Kidney (tissue), 14 donors: ENCODE results near the gene RBBP6. TPM values are rescaled to one million over a fixed set of nuclear protein-coding genes. Genes with fewer than 3 reads are reported as not detected.

Experiments used
- DNase-seq, 5 donors: peaks; one replicate each; pipeline ENCODE4 v3.0.0-alpha.2; 2013 to 2020
- FAIRE-seq: peaks from 2 replicates; lab custom pipeline; 2012; peaks lifted over from hg19 to GRCh38; lab: Jason Lieb, UNC
- H3K27ac ChIP-seq, 2 donors: one replicate each; pipeline ENCODE4 v1.7.0; 2013; ENCODE audit warnings: low read depth in 2 of 2, low read length in 2 of 2, inconsistent platforms in 1 of 2
- H3K27me3 ChIP-seq: one replicate; pipeline ENCODE4 v1.7.1; 2013; ENCODE audit warnings: low read length, inconsistent platforms; ENCODE audit not compliant: control insufficient read depth, insufficient read depth
- H3K36me3 ChIP-seq, 3 donors: one replicate each; pipeline versions ENCODE4 v1.7.0 to v1.7.1; 2013; ENCODE audit warnings: low read length in 3 of 3, control low read depth in 1 of 3, inconsistent platforms in 1 of 3; ENCODE audit not compliant: insufficient read depth in 3 of 3, control insufficient read depth in 2 of 3
- H3K4me1 ChIP-seq, 3 donors: one replicate each; pipeline versions ENCODE4 v1.7.0 to v1.7.1; 2013; ENCODE audit warnings: low read length in 3 of 3, inconsistent platforms in 1 of 3, low read depth in 1 of 3; ENCODE audit not compliant: control insufficient read depth in 2 of 3, insufficient read depth in 2 of 3
- H3K4me3 ChIP-seq, 3 donors: one replicate each; pipeline versions ENCODE4 v1.7.0 to v1.8.1; 2013; ENCODE audit warnings: low read length in 3 of 3, control low read depth in 1 of 3, inconsistent platforms in 1 of 3
- H3K9ac ChIP-seq, 3 donors: one replicate each; pipeline versions ENCODE4 v1.7.0 to v1.7.1; 2013; ENCODE audit warnings: low read length in 3 of 3, control low read depth in 1 of 3, inconsistent platforms in 1 of 3
- H3K9me3 ChIP-seq, 3 donors: one replicate each; pipeline versions ENCODE4 v1.7.0 to v1.7.1; 2013; ENCODE audit warnings: low read length in 3 of 3, control low read depth in 1 of 3, inconsistent platforms in 1 of 3; ENCODE audit not compliant: control insufficient read depth in 2 of 3, insufficient read depth in 1 of 3
- intact Hi-C: fragments of 100-400 bp; cut with DNase I; formaldehyde crosslinking; loops from one replicate; pipeline ENCODE4 v1.11.1; 2022
- polyA plus RNA-seq: library from polyadenylated mRNA; stranded (reverse); fragments of 350-450 nt; fragmentation: Illumina TruSeq; extraction: RNeasy Lipid Tissue Mini Kit (QIAGEN cat#74804); gene quantifications from one replicate; pipeline ENCODE4 v1.2.3, GENCODE V29; 2014; ENCODE audit warnings: low read depth, low replicate concordance; ENCODE audit not compliant: insufficient read depth
- total RNA-seq: library from RNA; stranded (reverse); fragmentation: NEBNext Ultra II Directional; extraction: Animal tissue kit (Norgen Biotek cat#: 25700); gene quantifications from one replicate; pipeline ENCODE4 v1.2.1, GENCODE V29; 2021
- TF ChIP-seq, protein P1 (sequence below): IDR thresholded peaks from 3 replicates; pipeline ENCODE4 v1.5.1; 2012; ENCODE audit warnings: mild to moderate bottlenecking, moderate library complexity, borderline replicate concordance; ENCODE audit not compliant: insufficient read depth; ENCODE audit errors: extremely low read depth
- donor health status: control.
- donor health status: control.
- donor health status: control.
- donor health status: control.
- donor health status: control.
- donor health status: DM: yes; HTN: yes; CAD: no.
- donor health status: Normal renal cell carcinoma (clear cell type).

RBBP6 gene
- total and polyA plus RNA-seq, 2 donors from 2014 or later: 22.8 to 51.3 TPM

DNA sequence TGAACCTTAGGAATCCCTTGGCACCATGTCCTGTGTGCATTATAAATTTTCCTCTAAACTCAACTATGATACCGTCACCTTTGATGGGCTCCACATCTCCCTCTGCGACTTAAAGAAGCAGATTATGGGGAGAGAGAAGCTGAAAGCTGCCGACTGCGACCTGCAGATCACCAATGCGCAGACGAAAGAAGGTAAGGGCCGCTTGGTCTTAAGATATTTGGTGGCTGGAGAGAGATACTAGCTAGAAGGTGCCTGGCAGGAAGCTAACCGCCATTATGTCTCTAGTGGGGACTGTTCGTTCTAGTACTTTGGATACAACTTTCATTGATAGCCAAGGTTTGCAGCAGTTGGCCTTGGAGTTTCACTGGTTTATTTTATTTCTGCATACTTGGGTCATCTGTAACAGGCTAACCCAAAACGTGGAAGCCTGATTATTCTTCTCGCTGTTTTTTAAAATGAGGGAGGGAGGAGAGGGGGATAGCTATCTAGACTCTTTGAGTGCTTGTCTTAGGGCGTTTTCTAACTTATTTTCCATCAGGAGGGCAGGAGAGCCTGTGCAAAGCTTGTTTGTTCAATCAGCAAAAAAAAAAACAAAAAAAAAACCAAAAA lies 1.3 kb downstream of the RBBP6 start:
- Histone ChIP-seq H3K4me3 (peak overlapping the region; percentile 86 to 96 (median 88)), H3K27ac (peak overlapping the region; percentile 94 to 100), H3K9ac (peak overlapping the region; percentile 37 to 87 (median 76)), H3K36me3 (no peaks in the 10 kb centered on the region), H3K27me3 (no peaks in the 10 kb centered on the region), H3K9me3 (no peaks in the 10 kb centered on the region), H3K4me1 (peaks cover 0 to 12% (median 7%) of the 10 kb centered on the region in 3 donors)
- FAIRE-seq (no peak), DNase-seq (peak in 3 of 5 donors; percentile 17 to 46 (median 43))
- TF ChIP-seq, protein P1, sequence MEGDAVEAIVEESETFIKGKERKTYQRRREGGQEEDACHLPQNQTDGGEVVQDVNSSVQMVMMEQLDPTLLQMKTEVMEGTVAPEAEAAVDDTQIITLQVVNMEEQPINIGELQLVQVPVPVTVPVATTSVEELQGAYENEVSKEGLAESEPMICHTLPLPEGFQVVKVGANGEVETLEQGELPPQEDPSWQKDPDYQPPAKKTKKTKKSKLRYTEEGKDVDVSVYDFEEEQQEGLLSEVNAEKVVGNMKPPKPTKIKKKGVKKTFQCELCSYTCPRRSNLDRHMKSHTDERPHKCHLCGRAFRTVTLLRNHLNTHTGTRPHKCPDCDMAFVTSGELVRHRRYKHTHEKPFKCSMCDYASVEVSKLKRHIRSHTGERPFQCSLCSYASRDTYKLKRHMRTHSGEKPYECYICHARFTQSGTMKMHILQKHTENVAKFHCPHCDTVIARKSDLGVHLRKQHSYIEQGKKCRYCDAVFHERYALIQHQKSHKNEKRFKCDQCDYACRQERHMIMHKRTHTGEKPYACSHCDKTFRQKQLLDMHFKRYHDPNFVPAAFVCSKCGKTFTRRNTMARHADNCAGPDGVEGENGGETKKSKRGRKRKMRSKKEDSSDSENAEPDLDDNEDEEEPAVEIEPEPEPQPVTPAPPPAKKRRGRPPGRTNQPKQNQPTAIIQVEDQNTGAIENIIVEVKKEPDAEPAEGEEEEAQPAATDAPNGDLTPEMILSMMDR: no peak
- intact Hi-C loops: loop anchor here (10.0 kb wide), 1 partner anchor 274 kb away; no protein-coding TSS in a partner anchor

GRCh38 chr16:24541233-24541933 lies 2.0 kb downstream of the RBBP6 start:
- intact Hi-C loops: loop anchor here (10.0 kb wide), 1 partner anchor 273 kb away; no protein-coding TSS in a partner anchor
- peak overlapping the region; percentile 59 to 87 (median 76) for H3K9ac ChIP-seq
- peak overlapping the region in 1 of 2 donors; percentile 94 for H3K27ac ChIP-seq
- peaks cover 0 to 3% (median 2%) of the 10 kb centered on the region in 3 donors for H3K36me3 ChIP-seq
- no peaks in the 10 kb centered on the region for H3K27me3 ChIP-seq
- peak overlapping the region; percentile 86 to 96 (median 88) for H3K4me3 ChIP-seq
- FAIRE-seq (no peak), DNase-seq (peak in 1 of 5 donors; percentile 14)
- no peaks in the 10 kb centered on the region for H3K9me3 ChIP-seq
- H3K4me1 ChIP-seq: peaks cover 0 to 12% (median 7%) of the 10 kb centered on the region in 3 donors
- TF ChIP-seq, protein P1: no peak

DNA sequence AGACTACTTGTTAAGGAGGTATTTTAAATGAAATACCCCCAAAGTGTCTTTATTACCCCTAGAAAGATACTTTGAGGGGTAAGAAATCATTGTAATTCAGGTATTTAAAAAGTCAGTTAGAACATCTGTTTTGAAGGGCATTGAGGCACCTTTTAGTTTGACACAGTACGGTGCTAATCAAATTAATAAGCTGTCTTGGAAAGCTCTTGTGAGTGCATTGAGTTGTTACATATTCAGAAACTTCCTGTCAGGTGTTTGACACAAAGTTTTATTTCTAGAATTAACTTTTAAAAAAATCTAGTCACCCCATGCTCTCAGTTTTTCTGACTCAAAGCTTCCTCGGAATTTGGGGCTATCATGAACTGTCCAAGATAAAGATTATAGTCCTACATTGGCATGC lies 4.6 kb downstream of the RBBP6 start:
- no peak for FAIRE-seq
- no peaks in the 10 kb centered on the region for H3K27me3 ChIP-seq
- no peak overlapping the region for H3K27ac ChIP-seq
- peak overlapping the region in 2 of 3 donors; percentile 0 to 7 for H3K4me3 ChIP-seq
- no peaks in the 10 kb centered on the region for H3K9me3 ChIP-seq
- peaks cover 0 to 12% (median 4%) of the 10 kb centered on the region in 3 donors for H3K4me1 ChIP-seq
- TF ChIP-seq, protein P1: no peak
- intact Hi-C loops: loop anchor here (10.0 kb wide), 1 partner anchor 271 kb away; no protein-coding TSS in a partner anchor
- no peak for DNase-seq
- no peak overlapping the region for H3K9ac ChIP-seq
- H3K36me3 ChIP-seq: peaks cover 2 to 15% (median 4%) of the 10 kb centered on the region in 3 donors
